HG02870 (cell line): ENCODE measurements around the gene ATP1A3.

ENCODE experiments used
- ATAC-seq: cut with Tn5 transposase; IDR thresholded peaks from one replicate; pipeline ENCODE4 v1.9.1; 2021; ENCODE audit warnings: mild to moderate bottlenecking, moderate library complexity; ENCODE audit not compliant: unreplicated experiment

Gene ATP1A3

GRCh38 chr19:41930926-41931592 lies 63.0 kb downstream of the ATP1A3 start:
- no peak for ATAC-seq

- no peak for ATAC-seq
These were observed 63.7 kb downstream of the ATP1A3 start for GRCh38 chr19:41930322-41930722.

- no peak for ATAC-seq
These were observed 64.4 kb downstream of the ATP1A3 start for GRCh38 chr19:41929536-41930071.

GRCh38 chr19:41928754-41929535 lies 65.1 kb downstream of the ATP1A3 start:
- no peak for ATAC-seq

DNA sequence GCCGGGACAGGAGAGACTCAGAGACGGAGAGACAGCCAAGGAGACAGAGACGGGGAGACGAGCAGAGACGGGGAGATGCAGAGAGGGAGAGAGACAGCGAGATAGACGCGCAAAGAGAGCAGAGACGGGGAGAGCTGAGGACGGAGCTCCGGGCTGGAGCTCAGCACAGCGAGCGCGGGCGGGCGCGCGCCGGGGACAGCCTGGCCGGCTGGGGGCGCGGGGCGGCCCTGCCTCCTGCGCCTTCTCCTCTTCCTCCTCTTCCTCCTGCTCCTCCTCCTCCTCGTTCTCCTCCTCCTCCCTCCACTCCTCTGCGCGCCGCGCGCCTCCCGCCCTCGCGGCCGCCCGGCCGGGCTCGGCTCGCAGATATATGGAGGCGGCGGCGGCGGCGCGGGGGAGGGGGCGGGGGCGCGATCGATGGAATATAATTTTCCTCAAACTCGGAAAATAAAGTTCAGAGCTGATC lies 65.8 kb downstream of the ATP1A3 start, which contains the start of gene ERFL:
TSS of gene ERFL (minus strand) at position 229 of the 463 bp plus-strand sequence. CDS start 15,530 bp downstream, outside the sequence.
- ATAC-seq: no peak

DNA sequence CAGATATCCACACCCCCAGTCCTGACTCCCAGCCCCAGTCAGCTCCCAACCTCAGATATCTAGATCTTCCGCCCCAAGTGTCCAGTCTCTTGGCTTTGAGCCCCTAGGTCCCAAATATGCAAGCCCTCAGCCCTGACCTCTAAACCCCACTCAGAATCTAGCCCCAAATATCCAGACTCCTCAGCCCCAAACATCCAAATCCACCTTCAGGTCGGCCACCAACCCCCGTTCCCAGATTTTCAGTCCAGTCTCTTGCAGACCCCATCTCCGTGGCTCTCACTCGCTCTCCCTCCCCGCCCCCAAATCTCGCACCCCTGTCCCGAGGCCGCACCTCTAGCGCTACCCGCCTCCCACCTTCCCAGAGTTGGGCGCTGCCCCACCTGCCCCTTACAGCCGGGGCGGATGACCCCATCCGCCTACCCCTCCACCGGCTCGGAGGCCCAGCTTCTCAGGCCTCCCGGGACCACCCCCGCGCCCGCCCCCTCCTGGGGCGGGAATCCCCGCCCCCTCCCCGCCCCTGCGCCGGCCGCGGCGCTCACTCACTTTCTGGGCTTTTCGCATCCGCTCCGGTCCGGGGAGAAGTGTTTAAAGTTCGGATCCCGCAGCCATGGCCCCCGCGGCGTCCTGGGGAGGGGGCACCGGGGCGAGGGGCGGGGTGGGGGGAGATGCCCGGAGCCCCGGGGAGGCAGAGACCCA lies 66.4 kb downstream of the ATP1A3 start:
- ATAC-seq: no peak

DNA sequence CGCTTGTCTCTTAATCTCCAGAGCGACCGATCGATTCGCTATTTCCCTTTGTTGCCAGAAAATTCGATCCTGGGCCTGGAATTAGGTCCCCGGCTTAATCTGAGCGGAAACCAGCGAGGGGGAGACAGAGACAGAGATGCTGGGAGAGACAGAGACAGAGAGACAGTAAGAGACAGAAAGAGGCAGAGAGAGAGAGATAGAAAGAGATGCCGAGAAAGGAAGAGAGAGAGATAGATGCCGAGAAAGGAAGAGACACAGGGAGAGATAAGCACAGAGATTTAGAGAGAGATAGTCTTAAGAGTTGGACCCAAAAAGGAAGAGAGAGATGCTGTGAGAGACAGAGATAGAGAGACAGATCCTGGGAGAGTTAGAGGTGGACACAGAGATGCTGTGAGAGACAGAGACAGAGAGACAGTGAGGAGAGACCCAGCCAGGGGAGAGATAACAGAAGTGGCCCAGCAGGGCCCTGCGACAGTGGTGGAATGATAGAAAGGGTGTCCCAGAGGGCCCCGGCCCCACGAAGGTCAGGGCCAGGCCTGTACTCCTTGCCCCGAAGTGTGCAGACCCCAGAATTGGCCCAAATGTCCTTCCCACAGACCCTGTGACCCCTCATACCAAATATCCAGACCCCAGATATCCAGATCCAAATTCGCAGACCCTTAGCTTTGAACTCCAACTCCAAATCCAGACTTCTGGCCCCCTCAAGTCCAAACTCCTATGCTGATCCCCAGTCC lies 67.1 kb downstream of the ATP1A3 start:
- ATAC-seq: no peak

DNA sequence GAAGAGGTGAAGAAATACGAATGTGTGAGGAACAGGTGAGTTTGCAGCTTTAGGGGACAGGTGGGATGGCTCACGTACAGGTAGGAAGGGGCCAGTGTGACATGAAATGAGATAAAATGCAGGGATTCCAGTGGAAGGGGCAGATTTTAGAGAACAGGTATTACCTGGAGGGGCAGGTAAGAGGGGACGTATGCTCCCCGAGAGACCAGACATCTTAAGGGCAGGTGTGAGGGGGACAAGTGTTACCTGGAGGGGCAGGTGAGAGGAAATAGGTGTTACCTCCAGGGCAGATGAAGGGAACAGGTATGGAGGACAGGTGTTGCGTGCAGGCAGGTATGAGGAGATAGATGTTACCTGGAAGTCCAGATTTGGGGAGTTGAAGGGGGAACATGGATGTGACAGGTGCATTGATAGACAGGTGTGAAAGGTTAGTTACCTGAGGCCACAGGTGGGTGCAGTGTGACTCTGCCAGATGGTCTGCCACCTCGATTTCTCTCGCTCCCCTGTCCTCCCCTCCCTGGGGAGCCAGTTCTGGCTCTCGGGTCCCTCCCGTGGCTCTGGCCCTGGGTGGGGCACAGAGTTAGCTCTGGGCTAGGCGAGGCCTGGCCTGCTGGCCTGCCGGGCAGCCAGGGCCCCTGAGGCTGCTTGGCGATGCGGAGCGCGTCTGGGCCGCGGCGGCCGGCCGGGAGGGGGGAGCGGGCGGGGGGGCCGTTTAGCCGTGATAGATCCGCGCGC lies 67.8 kb downstream of the ATP1A3 start:
- ATAC-seq: no peak

DNA sequence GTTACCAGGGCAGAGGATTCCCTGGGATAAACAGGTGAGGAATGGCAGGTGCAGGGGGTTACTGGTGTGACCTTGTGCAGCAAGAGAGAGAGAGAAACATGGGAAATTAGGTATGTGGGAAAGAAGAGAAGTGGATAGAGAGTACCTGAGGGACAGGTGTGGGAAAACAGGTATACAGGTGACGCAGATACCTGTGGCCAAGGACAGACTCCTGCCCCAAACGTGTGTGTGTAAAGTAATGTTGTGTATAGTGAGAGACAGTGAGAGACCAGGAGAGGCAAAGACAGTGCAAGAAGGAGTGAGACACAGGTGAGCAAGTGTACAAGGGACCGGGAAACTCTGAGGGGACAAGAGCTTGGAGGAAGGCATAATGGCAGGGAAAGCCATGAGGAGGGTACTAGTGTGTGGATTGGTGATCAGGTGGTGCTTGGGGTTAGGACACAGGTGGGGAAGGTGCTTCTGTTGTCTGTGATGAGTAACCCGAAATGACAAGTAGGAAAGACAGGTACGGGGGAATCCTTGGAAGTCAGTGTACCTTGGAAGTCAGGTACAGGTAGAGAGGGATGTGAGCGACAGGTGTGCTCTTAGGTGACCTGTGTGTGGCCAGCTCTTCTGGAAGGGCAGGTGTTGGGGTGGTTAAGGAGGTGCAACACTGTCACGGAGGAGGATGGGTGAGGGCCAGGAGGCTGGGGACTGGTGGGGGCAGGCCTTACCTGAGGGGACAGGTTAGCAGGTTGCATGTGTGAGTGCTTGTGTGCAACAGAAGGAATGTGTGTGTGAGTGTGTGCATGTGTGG lies 68.6 kb downstream of the ATP1A3 start:
- no peak for ATAC-seq

- no peak for ATAC-seq
These were observed 69.6 kb downstream of the ATP1A3 start for GRCh38 chr19:41924151-41925145.

DNA sequence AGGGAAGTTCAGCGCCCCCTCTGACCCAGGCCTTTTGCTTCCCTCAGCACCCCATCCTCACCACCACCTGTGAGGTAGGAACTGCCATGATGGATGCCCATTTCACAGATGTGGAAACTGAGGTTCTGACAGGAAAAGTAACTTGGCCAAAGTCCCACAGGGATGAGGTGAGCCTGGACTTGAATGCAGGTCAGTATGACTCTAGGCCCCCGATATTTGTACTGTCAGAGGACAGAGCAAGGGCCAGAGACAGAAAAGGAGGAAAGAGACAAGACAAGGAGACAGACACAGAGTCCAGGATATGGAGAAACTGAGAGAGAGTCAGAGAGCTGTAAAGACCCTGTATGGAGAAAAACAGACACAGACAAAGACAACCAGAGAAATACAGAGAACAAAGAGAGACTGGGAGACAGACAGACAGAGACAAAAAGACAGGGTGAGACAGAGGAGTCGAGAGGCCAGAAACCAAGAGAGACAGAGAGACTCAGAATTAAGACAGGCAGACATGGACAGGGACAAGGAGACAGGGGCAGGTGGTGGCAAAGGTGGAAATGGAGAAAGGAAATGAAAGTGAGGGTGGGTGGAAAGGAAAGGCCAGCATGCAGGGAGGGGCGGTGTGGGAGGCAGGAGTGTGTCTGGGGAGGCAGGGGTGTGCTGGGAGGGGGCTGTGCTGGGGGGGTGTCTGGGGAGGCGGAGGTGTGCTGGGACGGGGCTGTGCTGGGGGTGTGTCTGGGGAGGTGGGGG lies 70.8 kb downstream of the ATP1A3 start:
- no peak for ATAC-seq

DNA sequence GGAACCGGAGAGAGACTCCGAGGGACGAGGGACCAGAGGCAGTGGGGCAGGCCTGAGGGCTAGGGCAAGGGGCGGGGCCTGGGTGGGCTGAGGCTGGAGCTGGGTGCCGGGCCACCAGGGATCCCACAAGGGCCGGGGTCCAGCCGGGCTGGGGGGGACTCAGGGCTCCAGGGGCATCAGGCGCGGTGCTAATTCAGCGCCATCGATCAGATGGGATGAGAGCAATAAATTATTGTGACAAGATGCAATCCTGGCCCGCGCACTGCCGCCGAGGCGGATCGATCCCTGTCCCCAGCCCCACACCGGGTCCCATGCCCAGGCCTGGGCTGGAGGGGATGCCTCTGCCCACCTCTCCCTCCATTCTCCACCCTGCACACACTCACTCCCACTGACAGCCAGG lies 71.4 kb downstream of the ATP1A3 start:
- no peak for ATAC-seq

- ATAC-seq: no peak
These were observed 72.2 kb downstream of the ATP1A3 start for GRCh38 chr19:41921577-41922576.

GRCh38 chr19:41920882-41921576 lies 73.0 kb downstream of the ATP1A3 start:
- no peak for ATAC-seq

DNA sequence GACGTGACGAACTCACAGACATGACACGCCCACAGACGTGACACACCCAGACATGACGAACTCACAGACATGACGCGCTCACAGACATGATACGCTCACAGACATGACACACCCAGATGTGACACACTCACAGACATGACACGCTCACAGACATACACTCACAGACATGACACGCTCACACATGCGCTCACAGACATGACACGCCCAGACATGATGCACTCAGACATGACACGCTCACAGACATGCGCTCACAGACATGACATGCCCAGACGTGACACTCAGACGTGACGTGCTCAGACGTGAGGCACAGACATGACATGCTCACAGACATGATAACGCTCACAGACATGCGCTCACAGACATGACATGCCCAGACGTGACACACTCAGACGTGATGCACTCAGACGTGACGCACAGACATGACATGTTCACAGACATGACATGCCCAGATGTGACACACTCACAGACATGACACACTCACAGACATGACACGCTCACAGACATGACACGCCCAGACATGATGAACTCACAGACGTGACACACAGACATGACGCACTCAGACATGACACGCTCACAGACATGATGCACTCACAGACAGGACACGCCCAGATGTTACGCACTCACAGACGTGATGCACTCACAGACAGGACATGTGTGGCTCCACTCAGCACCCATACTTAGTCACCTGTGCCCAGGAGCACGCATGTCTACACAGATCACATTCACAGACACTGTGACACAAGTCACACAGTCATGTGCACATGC lies 73.9 kb downstream of the ATP1A3 start:
- no peak for ATAC-seq
